HepG2 (cell line): ENCODE results near the gene SLC2A10. TPM values are rescaled to one million over a fixed set of nuclear protein-coding genes. Genes with fewer than 3 reads are reported as not detected.
A peak's percentile ranks its signal among the peaks of the same experiment; 100 is the strongest.

Experiments
- EP300 ChIP-seq, 3 experiments: sonication (generic) in 1 of 3; formaldehyde crosslinking in 1 of 3; IDR thresholded peaks; 2 replicates each; pipeline versions ENCODE4 v1.5.1 to v1.6.1; 2011 to 2020; ENCODE audit warnings: low read depth in 2 of 3, low read length in 2 of 3, borderline replicate concordance in 1 of 3, improper control_type of control experiment in 1 of 3, mild to moderate bottlenecking in 1 of 3, missing genetic modification reagents in 1 of 3, moderate library complexity in 1 of 3
- POLR2AphosphoS5 ChIP-seq: IDR thresholded peaks from 2 replicates; pipeline ENCODE4 v1.6.1; 2012; ENCODE audit warnings: low read depth, low read length
- SALL2 ChIP-seq: sonication (generic); formaldehyde crosslinking; IDR thresholded peaks from 2 replicates; pipeline ENCODE4 v1.8.1; 2023; ENCODE audit warnings: mild to moderate bottlenecking, missing genetic modification reagents, inconsistent platforms
- TAF1 ChIP-seq: sonication (generic); formaldehyde crosslinking; IDR thresholded peaks from 2 replicates; pipeline ENCODE4 v1.4.0; 2020; ENCODE audit warnings: missing genetic modification reagents
- TP53 ChIP-seq: sonication (generic); formaldehyde crosslinking; conservative IDR thresholded peaks from 2 replicates; pipeline ENCODE4 v1.4.0; 2020; ENCODE audit warnings: missing genetic modification reagents
- ZBTB38 ChIP-seq: sonication (generic); formaldehyde crosslinking; IDR thresholded peaks from 2 replicates; pipeline ENCODE4 v1.5.1; 2020; ENCODE audit warnings: mild to moderate bottlenecking, missing genetic modification reagents
- ZKSCAN5 ChIP-seq: sonication (generic); formaldehyde crosslinking; IDR thresholded peaks from 2 replicates; pipeline ENCODE4 v1.5.1; 2020; ENCODE audit warnings: mild to moderate bottlenecking, missing genetic modification reagents
- ZNF34 ChIP-seq: sonication (generic); formaldehyde crosslinking; IDR thresholded peaks from 2 replicates; pipeline ENCODE4 v1.4.0; 2020; ENCODE audit warnings: mild to moderate bottlenecking, missing genetic modification reagents, borderline replicate concordance
- ZNF432 ChIP-seq: sonication (generic); formaldehyde crosslinking; IDR thresholded peaks from 2 replicates; pipeline ENCODE4 v1.5.0; 2020; ENCODE audit warnings: missing genetic modification reagents, mild to moderate bottlenecking, borderline replicate concordance
- ZNF713 ChIP-seq: sonication (generic); formaldehyde crosslinking; IDR thresholded peaks from 2 replicates; pipeline ENCODE4 v1.4.0; 2020; ENCODE audit warnings: mild to moderate bottlenecking, missing genetic modification reagents
- ZNF782 ChIP-seq: sonication (generic); formaldehyde crosslinking; IDR thresholded peaks from 2 replicates; pipeline ENCODE4 v1.4.0; 2020; ENCODE audit warnings: missing genetic modification reagents, mild to moderate bottlenecking, borderline replicate concordance
- polyA plus RNA-seq, 8 experiments: library from polyadenylated mRNA; depleted of rRNA in 3 of 8; stranded (reverse) in 7 of 8; unstranded in 1 of 8; fragments of >200 nt; fragmentation: Illumina TruSeq in 4 of 8; extraction: Trizol in 4 of 8; gene quantifications; 2 replicates each; pipeline versions ENCODE4 v1.2.1 to v1.2.3, GENCODE V29; 2011 to 2016; ENCODE audit warnings: low read depth in 4 of 8, missing spikeins in 1 of 8, mixed read lengths in 1 of 8; ENCODE audit not compliant: insufficient read depth in 1 of 8
- total RNA-seq, 5 experiments: library from RNA; depleted of rRNA; stranded (reverse); fragments of >200 nt; fragmentation: Illumina TruSeq; extraction: Trizol; gene quantifications; 2 replicates each; pipeline ENCODE4 v1.2.3, GENCODE V29; 2016; ENCODE audit warnings: low read depth in 1 of 5
- TF ChIP-seq, protein P1 (sequence below): sonication (generic); formaldehyde crosslinking; IDR thresholded peaks from 2 replicates; pipeline ENCODE4 v1.9.0; 2021; ENCODE audit warnings: missing genetic modification reagents, borderline replicate concordance
- TF ChIP-seq, protein P2 (sequence below): sonication (generic); formaldehyde crosslinking; IDR thresholded peaks from 2 replicates; pipeline ENCODE4 v1.9.0; 2021; ENCODE audit warnings: mild to moderate bottlenecking, missing genetic modification reagents
- TF ChIP-seq, protein P3 (sequence below): sonication (generic); formaldehyde crosslinking; IDR thresholded peaks from 2 replicates; pipeline ENCODE4 v1.5.0; 2020; ENCODE audit warnings: missing genetic modification reagents
- TF ChIP-seq, protein P4 (sequence below): sonication (generic); formaldehyde crosslinking; conservative IDR thresholded peaks from 2 replicates; pipeline ENCODE4 v1.4.0; 2020; ENCODE audit warnings: missing genetic modification reagents

Gene SLC2A10
- total and polyA plus RNA-seq, 2 of the 13 experiments (the other 11 are each of a cell fraction or from before 2014, with no cell fraction given): 16.0 to 18.4 TPM

DNA sequence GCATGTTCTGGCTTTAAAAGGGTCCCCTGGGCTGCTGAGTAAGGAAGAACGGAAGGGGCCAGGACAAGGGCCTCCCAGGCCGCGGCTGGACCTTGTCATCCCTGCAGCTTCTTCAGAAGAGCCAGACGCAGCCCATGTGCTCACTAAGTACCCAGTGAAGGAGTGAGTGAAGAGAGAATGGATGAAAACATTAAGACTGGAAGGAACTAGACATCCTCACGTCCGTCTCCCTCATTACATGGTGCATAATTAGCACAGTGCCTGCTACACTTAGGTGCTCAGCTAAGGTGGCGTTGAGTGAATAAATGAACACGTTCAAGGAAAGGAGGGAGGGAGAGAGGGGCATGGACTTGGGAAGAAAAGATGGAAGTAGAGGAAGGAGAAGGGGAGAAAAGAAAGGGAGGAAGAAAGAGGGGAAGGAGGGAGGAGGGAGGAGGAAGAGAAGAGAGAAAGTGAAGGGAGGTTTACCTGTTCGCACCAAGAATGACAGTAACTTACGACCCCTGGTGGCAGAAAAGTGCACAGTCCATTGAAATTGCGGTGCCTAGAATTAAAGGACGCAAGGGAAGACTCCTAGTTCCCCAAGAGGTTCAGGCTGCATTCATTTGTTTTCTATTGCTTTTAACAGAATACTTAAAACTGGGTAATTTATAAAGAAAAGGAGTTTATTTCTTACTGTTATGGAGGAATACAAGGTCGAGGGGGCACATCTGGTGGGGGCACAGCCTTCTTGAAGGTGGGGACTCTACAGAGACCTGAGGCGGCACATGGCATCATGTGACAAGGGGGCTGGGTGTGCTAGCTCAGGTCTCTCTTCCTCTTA lies 28.2 kb upstream of the SLC2A10 start (continued):
- TF ChIP-seq EP300 (IDR thresholded peaks at IDR 0.05; ENCODE audit: low read depth in 2 of 2, low read length in 2 of 2) (no peak), EP300 (CRISPR knock-in tag; IDR thresholded peaks at IDR 0.05; ENCODE audit: borderline replicate concordance) (no peak; the same call in 1 of the 2 replicates), TAF1 (CRISPR knock-in tag) (no peak), ZNF34 (CRISPR knock-in tag) (no peak), TP53 (no peak), ZBTB38 (CRISPR knock-in tag) (no peak), POLR2AphosphoS5 (no peak), ZNF432 (no peak), ZNF713 (CRISPR knock-in tag) (no peak), ZNF782 (CRISPR knock-in tag) (no peak), ZKSCAN5 (no peak), SALL2 (peak; percentile 66; the same call in 1 of the 2 replicates)
- TF ChIP-seq, protein P1, sequence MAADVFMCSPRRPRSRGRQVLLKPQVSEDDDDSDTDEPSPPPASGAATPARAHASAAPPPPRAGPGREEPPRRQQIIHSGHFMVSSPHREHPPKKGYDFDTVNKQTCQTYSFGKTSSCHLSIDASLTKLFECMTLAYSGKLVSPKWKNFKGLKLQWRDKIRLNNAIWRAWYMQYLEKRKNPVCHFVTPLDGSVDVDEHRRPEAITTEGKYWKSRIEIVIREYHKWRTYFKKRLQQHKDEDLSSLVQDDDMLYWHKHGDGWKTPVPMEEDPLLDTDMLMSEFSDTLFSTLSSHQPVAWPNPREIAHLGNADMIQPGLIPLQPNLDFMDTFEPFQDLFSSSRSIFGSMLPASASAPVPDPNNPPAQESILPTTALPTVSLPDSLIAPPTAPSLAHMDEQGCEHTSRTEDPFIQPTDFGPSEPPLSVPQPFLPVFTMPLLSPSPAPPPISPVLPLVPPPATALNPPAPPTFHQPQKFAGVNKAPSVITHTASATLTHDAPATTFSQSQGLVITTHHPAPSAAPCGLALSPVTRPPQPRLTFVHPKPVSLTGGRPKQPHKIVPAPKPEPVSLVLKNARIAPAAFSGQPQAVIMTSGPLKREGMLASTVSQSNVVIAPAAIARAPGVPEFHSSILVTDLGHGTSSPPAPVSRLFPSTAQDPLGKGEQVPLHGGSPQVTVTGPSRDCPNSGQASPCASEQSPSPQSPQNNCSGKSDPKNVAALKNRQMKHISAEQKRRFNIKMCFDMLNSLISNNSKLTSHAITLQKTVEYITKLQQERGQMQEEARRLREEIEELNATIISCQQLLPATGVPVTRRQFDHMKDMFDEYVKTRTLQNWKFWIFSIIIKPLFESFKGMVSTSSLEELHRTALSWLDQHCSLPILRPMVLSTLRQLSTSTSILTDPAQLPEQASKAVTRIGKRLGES (CRISPR knock-in tag): no peak
- TF ChIP-seq, protein P2, sequence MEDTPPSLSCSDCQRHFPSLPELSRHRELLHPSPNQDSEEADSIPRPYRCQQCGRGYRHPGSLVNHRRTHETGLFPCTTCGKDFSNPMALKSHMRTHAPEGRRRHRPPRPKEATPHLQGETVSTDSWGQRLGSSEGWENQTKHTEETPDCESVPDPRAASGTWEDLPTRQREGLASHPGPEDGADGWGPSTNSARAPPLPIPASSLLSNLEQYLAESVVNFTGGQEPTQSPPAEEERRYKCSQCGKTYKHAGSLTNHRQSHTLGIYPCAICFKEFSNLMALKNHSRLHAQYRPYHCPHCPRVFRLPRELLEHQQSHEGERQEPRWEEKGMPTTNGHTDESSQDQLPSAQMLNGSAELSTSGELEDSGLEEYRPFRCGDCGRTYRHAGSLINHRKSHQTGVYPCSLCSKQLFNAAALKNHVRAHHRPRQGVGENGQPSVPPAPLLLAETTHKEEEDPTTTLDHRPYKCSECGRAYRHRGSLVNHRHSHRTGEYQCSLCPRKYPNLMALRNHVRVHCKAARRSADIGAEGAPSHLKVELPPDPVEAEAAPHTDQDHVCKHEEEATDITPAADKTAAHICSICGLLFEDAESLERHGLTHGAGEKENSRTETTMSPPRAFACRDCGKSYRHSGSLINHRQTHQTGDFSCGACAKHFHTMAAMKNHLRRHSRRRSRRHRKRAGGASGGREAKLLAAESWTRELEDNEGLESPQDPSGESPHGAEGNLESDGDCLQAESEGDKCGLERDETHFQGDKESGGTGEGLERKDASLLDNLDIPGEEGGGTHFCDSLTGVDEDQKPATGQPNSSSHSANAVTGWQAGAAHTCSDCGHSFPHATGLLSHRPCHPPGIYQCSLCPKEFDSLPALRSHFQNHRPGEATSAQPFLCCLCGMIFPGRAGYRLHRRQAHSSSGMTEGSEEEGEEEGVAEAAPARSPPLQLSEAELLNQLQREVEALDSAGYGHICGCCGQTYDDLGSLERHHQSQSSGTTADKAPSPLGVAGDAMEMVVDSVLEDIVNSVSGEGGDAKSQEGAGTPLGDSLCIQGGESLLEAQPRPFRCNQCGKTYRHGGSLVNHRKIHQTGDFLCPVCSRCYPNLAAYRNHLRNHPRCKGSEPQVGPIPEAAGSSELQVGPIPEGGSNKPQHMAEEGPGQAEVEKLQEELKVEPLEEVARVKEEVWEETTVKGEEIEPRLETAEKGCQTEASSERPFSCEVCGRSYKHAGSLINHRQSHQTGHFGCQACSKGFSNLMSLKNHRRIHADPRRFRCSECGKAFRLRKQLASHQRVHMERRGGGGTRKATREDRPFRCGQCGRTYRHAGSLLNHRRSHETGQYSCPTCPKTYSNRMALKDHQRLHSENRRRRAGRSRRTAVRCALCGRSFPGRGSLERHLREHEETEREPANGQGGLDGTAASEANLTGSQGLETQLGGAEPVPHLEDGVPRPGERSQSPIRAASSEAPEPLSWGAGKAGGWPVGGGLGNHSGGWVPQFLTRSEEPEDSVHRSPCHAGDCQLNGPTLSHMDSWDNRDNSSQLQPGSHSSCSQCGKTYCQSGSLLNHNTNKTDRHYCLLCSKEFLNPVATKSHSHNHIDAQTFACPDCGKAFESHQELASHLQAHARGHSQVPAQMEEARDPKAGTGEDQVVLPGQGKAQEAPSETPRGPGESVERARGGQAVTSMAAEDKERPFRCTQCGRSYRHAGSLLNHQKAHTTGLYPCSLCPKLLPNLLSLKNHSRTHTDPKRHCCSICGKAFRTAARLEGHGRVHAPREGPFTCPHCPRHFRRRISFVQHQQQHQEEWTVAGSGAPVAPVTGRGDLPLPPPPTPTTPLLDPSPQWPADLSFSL (CRISPR knock-in tag): no peak
- TF ChIP-seq, protein P3, sequence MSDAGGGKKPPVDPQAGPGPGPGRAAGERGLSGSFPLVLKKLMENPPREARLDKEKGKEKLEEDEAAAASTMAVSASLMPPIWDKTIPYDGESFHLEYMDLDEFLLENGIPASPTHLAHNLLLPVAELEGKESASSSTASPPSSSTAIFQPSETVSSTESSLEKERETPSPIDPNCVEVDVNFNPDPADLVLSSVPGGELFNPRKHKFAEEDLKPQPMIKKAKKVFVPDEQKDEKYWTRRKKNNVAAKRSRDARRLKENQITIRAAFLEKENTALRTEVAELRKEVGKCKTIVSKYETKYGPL: no peak
- TF ChIP-seq, protein P4, sequence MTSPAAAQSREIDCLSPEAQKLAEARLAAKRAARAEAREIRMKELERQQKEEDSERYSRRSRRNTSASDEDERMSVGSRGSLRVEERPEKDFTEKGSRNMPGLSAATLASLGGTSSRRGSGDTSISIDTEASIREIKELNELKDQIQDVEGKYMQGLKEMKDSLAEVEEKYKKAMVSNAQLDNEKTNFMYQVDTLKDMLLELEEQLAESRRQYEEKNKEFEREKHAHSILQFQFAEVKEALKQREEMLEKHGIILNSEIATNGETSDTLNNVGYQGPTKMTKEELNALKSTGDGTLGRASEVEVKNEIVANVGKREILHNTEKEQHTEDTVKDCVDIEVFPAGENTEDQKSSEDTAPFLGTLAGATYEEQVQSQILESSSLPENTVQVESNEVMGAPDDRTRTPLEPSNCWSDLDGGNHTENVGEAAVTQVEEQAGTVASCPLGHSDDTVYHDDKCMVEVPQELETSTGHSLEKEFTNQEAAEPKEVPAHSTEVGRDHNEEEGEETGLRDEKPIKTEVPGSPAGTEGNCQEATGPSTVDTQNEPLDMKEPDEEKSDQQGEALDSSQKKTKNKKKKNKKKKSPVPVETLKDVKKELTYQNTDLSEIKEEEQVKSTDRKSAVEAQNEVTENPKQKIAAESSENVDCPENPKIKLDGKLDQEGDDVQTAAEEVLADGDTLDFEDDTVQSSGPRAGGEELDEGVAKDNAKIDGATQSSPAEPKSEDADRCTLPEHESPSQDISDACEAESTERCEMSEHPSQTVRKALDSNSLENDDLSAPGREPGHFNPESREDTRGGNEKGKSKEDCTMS (CRISPR knock-in tag): no peak
